ENCODE data around the gene RAB11FIP4.

Gene RAB11FIP4

DNA sequence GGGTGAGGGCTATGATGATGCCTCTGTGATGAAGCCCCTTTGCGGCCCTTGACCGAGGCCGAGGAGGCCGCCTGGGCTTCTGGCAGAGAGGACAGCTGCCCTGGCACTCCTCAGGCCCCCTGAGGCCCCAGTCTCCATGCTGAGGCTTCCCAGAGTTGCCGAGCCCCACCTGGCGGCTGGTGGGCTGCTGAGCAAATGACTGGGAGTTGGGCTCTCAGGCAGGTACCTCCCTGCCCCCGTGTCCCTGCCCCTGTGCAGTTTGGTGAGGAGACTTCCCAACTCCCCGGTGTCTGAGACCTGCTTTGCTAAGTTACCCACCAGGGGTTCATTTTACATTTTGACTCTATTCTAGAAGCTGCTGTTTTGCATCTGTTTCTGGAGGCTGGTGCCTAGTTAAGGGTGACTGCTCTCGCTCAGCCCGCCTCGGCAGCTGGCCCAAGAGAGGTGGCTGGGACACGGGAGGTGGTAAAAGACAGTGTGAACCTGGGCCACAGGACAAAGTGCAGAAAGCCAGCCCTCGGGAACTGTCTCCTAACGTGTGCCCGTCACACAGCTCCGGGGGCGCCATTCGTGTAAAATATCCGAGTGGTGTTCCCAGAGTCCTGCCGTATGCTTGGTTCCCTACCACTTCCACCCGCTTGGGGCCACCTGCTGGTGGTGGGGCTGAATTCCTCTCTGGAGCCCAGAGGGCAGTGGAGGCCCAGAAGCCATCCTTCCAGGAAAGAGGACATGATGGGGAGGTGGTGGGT is 134.5 kb downstream of the RAB11FIP4 start:
- DNase-seq (ENCODE audit: low read depth) = no peak

DNA sequence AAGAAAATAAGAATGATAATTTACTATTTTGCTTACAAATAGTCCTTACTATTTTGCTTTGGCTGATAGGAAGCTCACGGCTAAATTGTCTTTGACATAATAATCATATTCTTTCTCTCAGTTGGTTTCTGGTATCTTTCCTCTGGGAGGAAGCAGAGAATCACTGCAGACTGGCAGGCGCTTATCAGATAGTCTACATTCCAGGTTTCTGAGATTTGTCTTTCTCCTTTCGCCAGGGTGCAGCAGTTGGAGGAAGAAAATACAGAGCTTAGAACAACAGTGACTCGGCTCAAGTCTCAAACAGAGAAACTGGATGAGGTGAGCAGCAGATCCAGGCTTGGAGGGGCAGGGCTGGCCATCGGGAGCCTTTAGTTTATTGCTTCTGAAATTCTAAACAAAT is 136.1 kb downstream of the RAB11FIP4 start:
- DNase-seq (ENCODE audit: low read depth) = no peak

DNA sequence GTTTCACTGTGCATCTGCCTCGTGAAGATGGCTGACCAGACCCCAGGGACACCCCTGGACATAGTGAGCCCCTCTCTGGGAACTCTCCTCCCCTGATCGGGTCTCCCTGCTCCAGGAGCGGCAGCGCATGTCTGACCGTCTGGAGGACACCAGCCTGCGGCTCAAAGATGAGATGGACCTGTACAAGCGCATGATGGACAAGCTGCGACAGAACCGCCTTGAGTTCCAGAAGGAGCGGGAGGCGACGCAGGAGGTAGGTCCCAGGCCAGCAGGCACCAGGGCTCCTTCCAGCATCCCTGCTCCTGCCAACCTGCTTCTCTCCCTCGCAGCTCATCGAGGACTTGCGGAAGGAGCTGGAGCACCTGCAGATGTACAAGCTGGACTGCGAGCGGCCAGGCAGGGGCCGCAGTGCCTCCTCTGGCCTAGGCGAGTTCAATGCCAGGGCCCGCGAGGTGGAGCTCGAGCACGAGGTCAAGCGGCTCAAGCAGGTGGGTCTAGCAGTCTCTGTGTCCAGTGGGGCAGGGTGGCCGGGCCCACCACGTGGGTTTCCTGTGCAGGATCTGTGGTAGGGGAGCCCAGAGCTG is 136.9 kb downstream of the RAB11FIP4 start:
- DNase-seq (ENCODE audit: low read depth) = no peak

- no peak for DNase-seq (ENCODE audit: low read depth)
Observed at GRCh38 chr17:31529841-31530251, 138.4 kb downstream of the RAB11FIP4 start.

- DNase-seq (ENCODE audit: low read depth) = no peak
Observed at GRCh38 chr17:31530391-31530985, 139.0 kb downstream of the RAB11FIP4 start.

- no peak for DNase-seq (ENCODE audit: low read depth)
Observed at GRCh38 chr17:31531336-31531980, 140.0 kb downstream of the RAB11FIP4 start.

DNA sequence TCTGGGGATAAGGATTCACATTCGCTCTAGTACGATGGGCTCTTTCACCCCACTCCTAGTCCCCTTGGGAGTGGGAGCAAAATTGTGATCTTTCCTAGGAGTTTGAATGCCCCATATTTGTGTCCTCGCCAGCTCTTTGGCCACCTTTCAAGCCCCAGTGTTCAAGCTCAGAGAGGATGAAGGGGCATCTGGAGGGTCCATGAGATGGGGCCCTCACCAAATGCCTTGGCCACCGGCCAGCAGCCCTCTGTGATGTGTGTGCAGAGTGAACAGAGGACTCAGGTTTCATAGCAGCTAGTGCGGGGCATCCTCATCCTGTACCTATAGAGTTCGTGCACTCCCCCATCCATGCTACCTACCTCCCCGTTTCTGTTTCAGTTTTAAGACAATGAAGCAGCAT is 140.6 kb downstream of the RAB11FIP4 start:
- no peak for DNase-seq (ENCODE audit: low read depth)

DNA sequence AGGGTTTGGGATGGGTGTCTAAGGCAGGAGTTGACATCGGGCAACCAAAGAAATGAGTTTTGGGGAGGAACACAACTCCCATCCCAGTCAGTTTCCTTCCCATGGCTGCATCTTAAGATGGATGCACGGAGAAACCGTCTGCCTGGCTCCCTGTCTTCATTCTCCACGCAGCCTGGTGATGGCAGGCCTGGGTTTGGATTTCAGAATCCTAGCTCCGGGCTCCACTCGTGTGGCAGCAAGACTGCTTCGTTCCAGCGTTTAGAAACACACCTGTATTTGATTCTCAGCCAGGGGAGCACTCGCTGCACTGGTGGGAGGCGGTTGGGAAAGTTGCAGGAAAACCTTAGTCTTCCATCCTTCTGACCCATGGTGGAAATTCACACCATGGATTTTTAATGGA is 141.1 kb downstream of the RAB11FIP4 start:
- no peak for DNase-seq (ENCODE audit: low read depth)

GRCh38 chr17:31533546-31534155 is 142.2 kb downstream of the RAB11FIP4 start:
- peak; percentile 17 for DNase-seq (ENCODE audit: low read depth)

DNA sequence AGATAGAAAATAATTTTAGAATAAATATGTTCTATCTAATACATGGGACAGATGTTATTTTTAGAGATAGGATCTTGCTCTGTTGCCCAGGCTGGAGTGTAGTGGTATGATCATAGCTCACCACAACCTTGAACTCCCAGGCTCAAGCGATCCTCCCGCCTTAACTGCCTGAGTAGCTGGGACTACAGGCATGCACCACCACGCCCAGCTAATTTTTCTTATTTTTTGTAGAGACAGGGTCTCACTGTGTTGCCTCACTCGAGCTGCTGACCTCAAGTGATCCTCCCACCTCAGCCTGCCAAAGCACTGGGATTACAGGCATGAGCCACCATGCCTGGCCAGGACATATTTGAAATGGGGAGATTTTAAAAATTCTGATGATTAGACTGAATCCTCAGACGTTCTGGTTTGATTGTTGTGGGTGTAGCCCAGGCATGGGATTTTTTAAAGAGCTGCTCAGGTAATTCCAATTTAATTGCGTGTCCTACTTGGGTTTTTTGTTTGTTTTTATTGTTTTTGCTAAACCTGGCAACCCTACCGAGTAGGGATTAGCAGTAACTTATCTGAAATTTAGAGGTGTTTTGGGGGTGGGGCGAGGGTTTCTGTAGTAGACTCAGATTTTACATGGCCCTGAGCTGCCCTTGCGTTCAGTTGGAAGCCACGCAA is 142.9 kb downstream of the RAB11FIP4 start:
- DNase-seq (ENCODE audit: low read depth) = no peak

- no peak for DNase-seq (ENCODE audit: low read depth)
Observed at GRCh38 chr17:31535581-31535981, 144.1 kb downstream of the RAB11FIP4 start.

GRCh38 chr17:31536451-31536850 is 145.0 kb downstream of the RAB11FIP4 start:
- DNase-seq (ENCODE audit: low read depth) = no peak

DNA sequence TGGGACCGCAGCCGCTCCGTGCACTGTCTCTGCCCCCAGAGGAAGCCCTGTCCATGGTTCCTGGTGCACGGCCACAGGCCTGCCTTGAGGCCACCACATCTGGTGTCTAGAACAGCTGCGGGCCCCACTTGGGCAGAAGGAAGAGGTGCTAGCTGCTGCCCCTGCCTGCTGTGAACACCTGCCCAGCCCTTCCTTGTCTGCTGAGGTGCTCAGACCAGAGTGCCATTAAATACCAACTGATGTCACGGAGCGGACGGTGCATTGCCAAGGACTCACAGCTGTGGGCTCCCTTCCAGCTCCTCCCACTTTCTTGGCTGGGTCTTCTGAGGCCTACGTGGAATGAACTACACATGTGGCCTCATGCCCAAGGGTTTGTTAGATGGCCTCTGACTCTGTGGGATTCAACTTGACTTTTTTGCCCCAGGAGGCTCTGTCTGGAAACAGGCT is 146.1 kb downstream of the RAB11FIP4 start:
- peak; percentile 16 for DNase-seq (ENCODE audit: low read depth)

GRCh38 chr17:31538080-31538762 is 146.7 kb downstream of the RAB11FIP4 start:
- no peak for DNase-seq (ENCODE audit: low read depth)

GRCh38 chr17:31540602-31541307 is 149.3 kb downstream of the RAB11FIP4 start:
- DNase-seq (ENCODE audit: low read depth) = no peak

GRCh38 chr17:31541559-31541958 is 150.1 kb downstream of the RAB11FIP4 start:
- no peak for DNase-seq (ENCODE audit: low read depth)

DNA sequence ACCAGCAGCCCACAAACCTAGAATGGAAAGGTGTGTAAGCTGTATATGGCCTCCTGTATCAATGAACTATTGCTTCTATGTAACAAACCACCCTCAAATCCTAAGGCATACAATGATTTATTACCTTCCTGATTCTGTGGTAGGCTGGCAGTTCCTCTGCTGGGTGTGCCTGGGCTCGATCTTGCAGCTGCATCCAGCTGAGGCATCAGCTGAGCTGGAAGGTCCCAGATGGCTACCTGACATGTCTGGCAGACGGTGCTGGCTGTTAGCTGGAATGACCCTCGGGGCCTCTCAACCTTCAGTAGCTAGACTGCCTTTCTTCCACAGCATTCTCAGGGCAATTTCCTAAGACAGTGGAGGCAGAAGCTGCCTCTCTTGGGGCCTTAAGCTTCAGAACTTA is 152.7 kb downstream of the RAB11FIP4 start:
- DNase-seq (ENCODE audit: low read depth) = no peak

DNA sequence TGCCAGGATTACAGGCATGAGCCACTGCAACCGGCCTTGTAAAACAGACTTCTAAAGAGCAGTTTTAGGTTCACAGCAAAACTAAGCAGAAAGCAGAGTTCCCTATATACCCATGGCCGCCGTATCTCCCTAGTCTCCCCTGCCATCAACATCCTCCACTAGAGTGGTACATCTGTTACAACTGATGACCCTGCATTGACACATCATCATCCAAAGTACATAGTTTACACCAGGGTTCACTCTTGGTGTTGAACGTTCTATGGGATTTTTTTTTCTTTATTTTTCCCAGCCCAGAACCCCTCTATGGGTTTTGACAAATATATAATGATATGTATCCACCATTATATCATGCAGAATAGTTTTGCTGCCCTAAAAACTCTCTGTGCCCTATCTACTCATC is 155.2 kb downstream of the RAB11FIP4 start:
- no peak for DNase-seq (ENCODE audit: low read depth)

DNA sequence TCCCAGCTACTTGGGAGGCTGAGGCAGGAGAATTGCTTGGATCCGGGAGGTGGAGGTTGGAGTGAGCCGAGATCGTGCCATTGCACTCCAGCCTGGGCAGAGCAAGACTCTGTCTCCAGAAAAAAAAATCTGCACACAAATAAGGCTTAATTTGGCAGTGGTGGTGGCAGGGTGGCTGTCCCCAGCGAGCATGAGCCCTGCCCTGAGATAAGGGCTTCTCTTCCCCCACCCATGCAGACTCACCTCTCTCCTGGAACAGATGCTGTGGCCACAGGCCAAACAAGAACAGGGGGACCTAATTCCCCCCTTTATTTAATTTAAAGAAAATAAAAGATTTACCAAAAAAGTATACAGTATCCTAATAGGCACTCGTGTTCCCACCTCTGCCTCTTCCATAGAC is 157.2 kb downstream of the RAB11FIP4 start:
- no peak for DNase-seq (ENCODE audit: low read depth)

DNA sequence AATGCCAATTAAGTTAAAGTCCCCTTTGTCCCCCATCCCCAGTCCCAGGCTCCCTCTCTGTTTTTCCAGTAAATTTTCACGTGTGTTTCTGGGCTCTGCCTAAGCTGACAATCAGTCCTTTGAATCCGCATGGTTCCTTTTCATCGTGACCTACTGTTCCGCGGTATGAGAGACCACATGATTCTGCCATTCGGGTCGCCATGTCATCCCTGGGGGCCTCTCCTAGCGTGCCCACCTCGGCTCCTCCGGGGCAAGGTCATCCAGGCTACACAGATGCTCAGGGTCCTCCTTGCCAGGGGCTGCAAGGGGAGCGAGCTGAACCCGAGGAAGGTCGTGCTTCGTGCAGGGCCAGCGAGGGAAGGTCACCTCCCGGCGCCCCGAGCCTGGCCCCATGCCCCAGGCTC is 157.6 kb downstream of the RAB11FIP4 start:
- no peak for DNase-seq (ENCODE audit: low read depth)
